ENCODE data around the gene NT5DC1.

DNA sequence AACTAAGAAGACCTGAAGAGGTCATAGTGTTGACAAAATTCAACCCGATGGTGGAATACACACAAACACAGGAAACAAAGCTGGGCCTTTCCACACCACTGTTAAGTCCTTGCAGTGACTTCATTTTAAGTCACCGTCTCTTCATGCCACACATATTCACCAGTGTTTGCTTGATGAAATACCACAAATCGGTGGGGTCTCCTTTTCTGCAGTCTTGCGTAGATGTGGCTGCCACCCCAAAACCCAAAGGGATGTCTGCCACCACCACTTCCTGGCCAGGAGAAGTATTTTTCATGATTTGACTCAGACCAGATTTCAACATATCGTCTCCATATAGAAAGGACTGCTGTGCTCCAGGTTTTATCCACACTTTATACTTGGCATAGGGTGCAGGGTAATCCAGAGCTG is 36.3 kb downstream of the NT5DC1 start:
- TF ChIP-seq CTCF (IDR thresholded peaks at IDR 0.05 in 2 of 3, conservative IDR thresholded peaks at IDR 0.05 in 1 of 3; ENCODE audit: borderline replicate concordance in 1 of 3, insufficient read depth in 1 of 3, low read depth in 2 of 3, low read length in 2 of 3) (no peak), POLR2A (IDR thresholded peaks at IDR 0.05; ENCODE audit: borderline replicate concordance, extremely low read depth, insufficient read depth, insufficient read length) (no peak), REST (IDR thresholded peaks at IDR 0.05; ENCODE audit: low read depth) (no peak), ELF1 (IDR thresholded peaks at IDR 0.05; ENCODE audit: borderline replicate concordance, low read depth) (no peak), SP1 (IDR thresholded peaks at IDR 0.05; ENCODE audit: low read depth) (no peak), EZH2phosphoT487 (IDR thresholded peaks at IDR 0.05; ENCODE audit: borderline replicate concordance) (no peak), EZH2 (IDR thresholded peaks at IDR 0.05) (no peak), ZBTB33 (IDR thresholded peaks at IDR 0.05; ENCODE audit: extremely low read depth, insufficient replicate concordance, low read length) (no peak), POLR2AphosphoS5 (IDR thresholded peaks at IDR 0.05; ENCODE audit: low read depth, low read length) (no peak)
